Cardiac ventricle fibroblast (primary cell): Measurements from ENCODE around the gene VWCE. TPM values are rescaled to one million over a fixed set of nuclear protein-coding genes. Genes with fewer than 3 reads are reported as not detected.

Experiments used
- total RNA-seq: library from RNA; depleted of rRNA; stranded (reverse); fragments of >200 nt; gene quantifications from 2 replicates; pipeline ENCODE4 v1.2.3, GENCODE V29; 2015

Gene VWCE, protein sequence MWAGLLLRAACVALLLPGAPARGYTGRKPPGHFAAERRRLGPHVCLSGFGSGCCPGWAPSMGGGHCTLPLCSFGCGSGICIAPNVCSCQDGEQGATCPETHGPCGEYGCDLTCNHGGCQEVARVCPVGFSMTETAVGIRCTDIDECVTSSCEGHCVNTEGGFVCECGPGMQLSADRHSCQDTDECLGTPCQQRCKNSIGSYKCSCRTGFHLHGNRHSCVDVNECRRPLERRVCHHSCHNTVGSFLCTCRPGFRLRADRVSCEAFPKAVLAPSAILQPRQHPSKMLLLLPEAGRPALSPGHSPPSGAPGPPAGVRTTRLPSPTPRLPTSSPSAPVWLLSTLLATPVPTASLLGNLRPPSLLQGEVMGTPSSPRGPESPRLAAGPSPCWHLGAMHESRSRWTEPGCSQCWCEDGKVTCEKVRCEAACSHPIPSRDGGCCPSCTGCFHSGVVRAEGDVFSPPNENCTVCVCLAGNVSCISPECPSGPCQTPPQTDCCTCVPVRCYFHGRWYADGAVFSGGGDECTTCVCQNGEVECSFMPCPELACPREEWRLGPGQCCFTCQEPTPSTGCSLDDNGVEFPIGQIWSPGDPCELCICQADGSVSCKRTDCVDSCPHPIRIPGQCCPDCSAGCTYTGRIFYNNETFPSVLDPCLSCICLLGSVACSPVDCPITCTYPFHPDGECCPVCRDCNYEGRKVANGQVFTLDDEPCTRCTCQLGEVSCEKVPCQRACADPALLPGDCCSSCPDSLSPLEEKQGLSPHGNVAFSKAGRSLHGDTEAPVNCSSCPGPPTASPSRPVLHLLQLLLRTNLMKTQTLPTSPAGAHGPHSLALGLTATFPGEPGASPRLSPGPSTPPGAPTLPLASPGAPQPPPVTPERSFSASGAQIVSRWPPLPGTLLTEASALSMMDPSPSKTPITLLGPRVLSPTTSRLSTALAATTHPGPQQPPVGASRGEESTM
- total RNA-seq, result 16.8 and 19.4 TPM in 2 replicates

GRCh38 chr11:61294717-61295595 lies at the start of gene VWCE:
Gene VWCE, minus strand, starts transcription at chr11:61295316. Its CDS starts 279 bp downstream, at chr11:61295037.

DNA sequence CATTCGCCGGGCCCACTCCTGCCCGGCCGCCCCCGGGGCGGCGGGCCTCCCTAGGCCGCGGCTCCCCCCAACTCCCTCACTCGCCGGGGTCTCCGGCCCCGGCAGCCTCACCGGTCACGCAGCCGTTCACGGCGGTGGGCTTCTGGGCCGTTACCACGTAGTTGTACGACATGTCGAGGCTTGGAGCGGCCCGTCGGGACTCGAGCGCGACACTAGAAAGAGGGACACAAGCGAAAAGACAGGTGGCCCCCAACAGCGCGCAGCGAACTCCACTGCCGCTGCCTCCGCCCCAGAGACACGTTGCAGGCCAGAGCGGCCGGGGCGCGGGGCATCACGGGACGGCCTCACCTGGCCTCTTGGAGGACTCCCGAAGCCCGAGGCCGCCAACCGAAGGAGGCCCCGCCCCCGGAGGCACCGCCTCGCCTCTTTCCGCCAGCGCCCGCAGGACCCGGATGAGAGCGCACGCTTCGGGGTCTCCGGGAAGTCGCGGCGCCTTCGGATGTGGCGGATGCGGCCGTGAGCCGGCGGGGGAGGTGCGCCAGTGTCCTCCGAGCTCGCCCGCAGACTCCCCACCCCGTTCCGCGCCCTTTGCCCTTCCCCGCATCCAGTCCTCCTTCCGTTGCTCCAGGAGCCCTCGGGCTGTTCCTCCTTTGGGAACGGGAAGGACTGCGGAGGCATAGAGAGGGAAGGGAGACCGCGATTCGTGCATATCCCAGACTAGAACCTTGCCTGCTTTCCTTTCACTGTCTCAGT lies 37.9 kb upstream of the VWCE start, which contains the start of the genes DDB1 and TKFC:
Gene DDB1, minus strand, starts transcription at position 309 of the 753 bp plus-strand sequence. Its CDS starts 137 bp downstream, at position 172.
Gene TKFC, plus strand, starts transcription at position 432 of the 753 bp plus-strand sequence. CDS start 1,501 bp downstream, outside the sequence.

GRCh38 chr11:61240875-61241274 lies 54.2 kb downstream of the VWCE start, which contains the start of gene PGA5:
Gene PGA5, plus strand, starts transcription at chr11:61241175. Its CDS starts 52 bp downstream, at chr11:61241227.

DNA sequence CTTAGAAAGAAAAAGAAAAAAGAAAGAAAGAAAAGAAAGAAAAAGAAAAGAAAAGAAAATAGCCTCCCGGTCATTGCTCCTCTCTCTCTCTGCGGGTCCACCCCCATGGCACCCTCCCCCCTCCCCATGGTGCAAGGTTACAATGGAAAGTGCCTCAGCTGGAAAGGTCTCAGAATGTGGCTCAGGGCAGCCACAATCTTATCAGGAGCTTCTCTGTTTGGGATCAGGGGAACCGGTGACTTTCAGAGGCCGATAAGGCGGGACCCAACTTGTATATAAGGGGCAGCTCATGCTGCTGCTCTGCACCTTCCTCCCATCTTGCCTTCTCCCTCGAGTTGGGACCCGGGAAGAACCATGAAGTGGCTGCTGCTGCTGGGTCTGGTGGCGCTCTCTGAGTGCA lies 73.1 kb downstream of the VWCE start, which contains the start of gene PGA4:
Gene PGA4, plus strand, starts transcription at position 301 of the 400 bp plus-strand sequence. Its CDS starts 54 bp downstream, at position 355.

Other genes starting within 250 kb of the VWCE start
- not detected in 2 replicates for gene CD5, start 192.8 kb downstream of the VWCE start, total RNA-seq
- 6.0 and 8.5 TPM in 2 replicates for gene VPS37C, start 133.9 kb downstream of the VWCE start, total RNA-seq
- not detected in 2 replicates for gene PGA3, start 91.8 kb downstream of the VWCE start, total RNA-seq
- not detected in 2 replicates for gene PGA4, start 73.0 kb downstream of the VWCE start, total RNA-seq
- gene PGA5, start 54.1 kb downstream of the VWCE start, total RNA-seq, result not detected in 2 replicates
- gene DDB1, start 37.8 kb upstream of the VWCE start, total RNA-seq, result 217 and 223 TPM in 2 replicates
- gene TKFC, start 37.9 kb upstream of the VWCE start, total RNA-seq, result 29.1 and 33.9 TPM in 2 replicates
- 64.8 and 89.7 TPM in 2 replicates for gene CYB561A3, start 66.6 kb upstream of the VWCE start, total RNA-seq
- 15.7 and 33.9 TPM in 2 replicates for gene TMEM138, start 67.1 kb upstream of the VWCE start, total RNA-seq
- 14.2 and 18.2 TPM in 2 replicates for gene TMEM216, start 97.3 kb upstream of the VWCE start, total RNA-seq
- 21.5 and 24.0 TPM in 2 replicates for gene CPSF7, start 134.7 kb upstream of the VWCE start, total RNA-seq
- gene SDHAF2, start 134.8 kb upstream of the VWCE start, total RNA-seq, result 28.4 and 53.7 TPM in 2 replicates
- gene LRRC10B, start 213.4 kb upstream of the VWCE start, total RNA-seq, result not detected in 2 replicates